ENCODE results near the gene SYNDIG1.

Gene SYNDIG1

DNA sequence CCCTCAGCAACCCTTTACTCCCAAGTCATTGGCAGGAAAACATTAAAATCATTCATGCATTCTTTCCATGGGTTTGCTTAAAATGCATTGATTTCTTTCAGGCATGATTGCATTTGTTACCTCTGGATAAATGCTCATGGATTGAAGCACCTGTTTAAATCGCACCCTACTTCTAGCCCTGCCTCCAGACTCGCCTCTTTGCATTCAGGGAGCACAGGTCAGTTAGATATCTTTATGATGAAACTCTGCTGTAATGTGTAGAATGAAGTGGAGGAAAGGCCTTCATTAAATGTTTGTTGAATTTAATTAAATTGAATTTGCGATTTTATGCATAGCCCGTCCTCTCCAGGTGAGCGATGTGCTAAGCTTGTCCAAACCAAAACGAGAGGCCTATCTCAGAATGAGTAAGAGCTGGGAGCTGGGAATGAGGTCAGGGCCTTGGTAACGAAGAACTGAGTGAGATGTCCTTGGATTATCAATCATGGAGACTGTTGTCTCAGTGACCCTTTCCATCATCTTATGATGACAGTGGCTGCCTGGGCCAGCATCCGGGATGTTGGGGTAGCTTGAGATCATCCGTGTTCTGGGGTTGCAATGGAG lies 210.1 kb downstream of the SYNDIG1 start:
- DNase-seq, result no peak

DNA sequence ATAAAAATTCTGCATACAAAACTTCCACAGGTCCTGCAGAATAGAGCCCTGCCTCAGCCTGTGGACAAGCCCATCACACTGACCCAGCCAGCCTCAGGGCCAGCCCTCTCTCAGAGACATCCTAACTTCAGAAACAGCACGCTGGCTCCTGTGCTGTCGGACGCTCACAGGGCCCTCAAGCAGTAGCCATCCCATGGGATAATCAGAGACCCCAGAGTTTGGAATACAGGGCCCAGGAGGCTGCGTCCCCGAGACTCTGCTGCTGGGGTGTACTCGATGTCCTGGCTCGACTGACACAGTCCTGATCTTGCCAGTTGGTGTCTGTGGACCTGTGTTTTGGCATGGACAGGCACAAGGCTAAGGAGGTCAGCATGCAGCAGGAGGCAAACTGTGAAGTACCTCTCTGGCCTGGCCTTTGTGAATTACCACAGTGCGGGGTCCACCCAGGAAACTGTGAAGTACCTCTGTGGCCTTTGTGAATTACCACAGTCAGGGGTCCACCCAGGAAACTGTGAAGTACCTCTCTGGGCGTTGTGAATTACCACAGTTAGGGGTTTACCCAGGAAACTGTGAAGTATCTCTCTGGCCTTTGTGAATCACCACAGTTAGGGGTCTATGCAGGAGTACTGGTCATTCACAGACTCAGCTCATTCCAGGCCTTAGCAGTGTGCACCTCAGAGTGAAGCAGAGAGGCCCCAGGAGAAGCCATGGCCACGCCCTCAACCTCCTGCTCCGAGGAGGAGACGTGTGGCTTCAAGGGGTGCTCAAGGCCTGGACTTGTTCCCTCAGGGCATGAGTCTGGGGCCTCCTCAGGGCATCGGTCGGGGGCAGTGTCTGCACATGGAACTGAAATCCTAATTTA lies 212.4 kb downstream of the SYNDIG1 start:
- DNase-seq, result no peak

DNA sequence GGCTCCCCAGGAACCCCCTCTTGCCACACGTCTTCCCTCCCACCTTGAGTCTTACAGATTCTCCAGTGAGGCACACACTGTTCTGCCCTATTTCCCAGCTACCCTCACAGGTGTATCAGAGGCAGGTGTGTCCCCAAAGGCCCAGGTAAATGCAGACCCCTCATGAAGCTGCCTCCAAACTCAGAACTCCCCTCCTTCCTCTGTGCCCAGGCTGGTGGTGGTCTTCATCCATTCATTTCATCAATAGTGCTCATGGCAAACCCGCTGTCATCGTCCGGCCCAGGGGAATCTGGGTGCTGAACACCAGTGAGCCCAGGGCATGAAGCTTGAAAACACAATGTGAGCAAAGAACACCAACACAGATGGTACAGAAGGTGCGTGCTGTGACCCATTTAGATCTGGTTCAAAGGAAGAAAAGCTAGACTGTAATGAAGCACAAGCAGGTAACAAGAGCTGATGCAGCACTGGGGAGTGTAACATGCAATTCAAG lies 213.1 kb downstream of the SYNDIG1 start:
- no peak for DNase-seq

DNA sequence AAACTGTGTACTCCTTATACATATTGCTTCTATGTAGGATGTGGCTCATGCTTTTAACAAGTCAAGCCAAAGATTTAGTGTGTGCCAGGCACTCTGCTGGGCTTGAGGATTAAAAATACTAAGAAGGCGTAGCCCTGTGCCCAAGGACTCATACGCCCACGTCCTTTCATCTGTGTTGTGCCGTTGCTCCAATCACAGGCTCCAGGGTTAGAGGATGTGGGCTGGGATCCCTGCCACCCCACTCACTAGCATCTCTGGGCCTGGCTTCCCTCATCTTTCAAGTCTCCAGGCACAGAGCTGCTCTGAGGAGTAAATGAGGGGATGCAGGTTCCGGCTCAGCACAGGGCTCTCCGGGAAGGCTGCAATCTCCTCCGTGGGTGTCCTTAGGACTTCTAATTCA lies 214.2 kb downstream of the SYNDIG1 start:
- no peak for DNase-seq

DNA sequence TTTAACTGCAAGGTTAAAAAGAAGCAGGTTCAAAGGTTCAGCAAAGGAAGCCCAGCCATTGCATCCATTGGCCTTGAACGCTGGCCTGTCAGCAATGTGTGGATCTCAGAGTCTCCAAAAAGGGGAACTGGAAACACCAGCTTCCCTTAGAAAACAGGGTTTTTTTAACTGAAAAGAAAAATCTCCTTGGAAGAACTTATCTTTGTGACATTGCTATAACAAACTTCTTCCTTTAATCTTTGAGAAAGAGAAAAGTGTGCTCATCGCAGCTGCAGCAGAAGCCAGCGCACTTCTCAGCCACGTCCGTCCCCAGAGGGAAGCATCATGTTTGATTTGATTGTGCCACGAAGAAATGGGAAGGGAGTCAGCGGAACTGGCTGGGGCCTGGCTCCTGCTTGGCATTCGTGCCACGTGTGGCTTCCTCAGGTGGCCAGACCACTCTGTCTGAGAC lies 215.0 kb downstream of the SYNDIG1 start:
- DNase-seq, result no peak

DNA sequence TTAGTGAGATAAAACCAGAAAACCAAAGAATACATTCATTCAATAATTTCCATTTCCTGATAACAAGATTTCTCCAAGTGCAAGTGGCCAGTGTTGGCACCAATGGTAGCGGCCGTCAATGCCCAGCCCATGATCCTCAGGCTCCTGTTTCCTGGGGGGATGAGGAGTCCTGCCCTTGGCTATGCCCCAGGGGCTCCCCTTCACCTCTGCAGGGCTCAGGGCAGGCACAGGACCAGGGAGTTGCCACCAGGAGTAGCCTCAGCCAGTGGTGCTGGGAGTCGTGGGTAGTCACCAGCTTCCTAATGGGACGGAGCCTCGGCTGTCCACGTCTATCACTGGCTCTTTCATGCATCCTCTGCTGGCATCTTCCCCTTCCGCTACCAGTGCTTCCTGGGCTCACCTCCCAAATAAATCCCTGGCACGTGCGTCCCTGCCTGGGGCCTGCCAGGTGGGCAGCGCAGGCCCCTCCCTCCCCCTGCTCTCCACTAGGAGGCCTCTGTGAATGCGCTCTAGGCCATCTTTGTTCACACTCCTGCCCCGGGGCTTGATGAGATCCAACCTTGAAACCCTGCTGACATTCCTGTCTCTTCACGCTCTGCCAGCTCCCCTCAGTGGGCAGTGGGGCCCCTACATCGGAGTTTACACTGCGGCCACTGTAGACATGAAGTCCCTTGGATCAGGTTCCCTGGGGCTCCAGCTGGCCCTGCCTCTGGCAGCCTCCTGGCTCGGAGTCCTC lies 215.7 kb downstream of the SYNDIG1 start:
- DNase-seq, result no peak

DNA sequence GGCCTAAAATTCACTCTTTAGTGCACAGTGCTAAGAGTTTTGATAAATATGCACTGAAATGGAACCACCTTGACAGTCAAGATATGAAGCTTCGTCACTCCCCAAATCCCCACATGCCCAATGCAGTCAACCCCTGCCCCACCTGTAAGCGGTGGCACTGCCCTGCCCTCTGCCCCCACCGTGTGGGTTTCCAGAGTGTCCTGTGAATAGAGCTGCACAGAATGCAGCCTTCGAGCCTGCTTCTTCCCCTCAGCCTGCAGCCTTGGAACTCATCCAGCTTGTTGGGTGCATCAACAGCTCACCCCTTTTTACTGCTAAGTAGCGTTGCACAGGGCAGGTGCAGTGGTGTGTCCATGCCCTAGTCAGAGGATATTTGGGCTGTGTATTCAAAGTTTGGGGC lies 216.3 kb downstream of the SYNDIG1 start:
- DNase-seq, result no peak

DNA sequence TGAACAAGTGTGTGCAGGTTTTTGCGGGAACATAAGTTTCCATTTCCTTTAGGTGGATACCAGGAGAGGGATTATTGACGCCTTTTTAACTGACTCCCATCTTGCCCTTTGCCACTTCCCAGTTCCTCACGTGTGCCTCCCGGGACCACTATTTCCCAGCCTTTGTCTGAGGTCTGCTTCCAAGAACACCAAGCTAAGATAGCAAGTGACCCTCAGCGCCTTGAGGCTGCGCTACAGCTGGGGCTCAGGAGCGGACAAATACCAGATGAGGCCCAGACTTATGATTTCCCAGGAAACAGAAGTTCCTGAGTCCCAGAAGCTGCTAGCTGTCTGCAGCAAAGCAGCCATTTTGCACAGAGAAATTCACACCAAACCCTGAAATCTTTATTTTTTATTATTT lies 216.7 kb downstream of the SYNDIG1 start:
- no peak for DNase-seq

DNA sequence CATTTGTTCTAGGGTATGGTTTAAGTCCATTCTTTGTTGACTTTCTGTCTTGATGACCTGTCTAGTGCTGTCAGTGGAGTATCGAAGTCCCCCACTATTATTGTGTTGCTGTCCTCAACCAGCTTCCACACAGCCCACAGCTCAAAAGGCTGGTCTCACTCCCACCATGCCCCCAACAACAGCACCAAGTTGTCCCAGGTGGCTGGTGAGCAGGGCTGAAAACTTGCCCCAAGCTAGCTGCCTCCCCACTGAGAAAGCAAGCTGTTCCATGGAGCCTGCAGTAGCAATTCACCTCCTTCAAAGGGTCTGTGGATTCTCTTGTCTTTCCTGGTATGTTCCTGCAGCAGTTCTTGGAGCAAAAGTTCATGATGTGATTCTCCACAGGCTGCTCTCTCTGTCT lies 221.0 kb downstream of the SYNDIG1 start:
- DNase-seq, result no peak

DNA sequence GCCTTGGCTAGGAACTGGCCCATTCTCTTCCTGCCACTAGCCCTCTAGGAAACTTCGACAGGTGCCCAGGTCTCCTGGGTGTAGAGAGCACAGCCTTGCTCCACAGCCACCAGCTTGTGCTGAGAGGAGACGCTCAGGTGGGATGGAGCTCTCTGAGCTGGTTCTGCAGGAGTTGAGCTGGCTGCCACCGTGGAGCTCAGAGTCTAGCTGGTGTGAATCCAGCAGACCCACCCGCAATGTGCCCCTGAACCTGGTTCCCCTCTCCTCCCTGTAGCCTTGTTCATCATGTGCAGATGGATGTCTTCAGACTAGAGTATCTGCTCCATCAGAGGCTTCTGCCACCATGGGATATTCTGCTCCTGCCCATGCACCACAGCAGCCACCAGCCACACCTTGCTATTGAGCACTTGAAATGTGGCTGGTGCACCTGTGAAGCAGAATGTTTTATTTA lies 222.5 kb downstream of the SYNDIG1 start:
- DNase-seq, result no peak

DNA sequence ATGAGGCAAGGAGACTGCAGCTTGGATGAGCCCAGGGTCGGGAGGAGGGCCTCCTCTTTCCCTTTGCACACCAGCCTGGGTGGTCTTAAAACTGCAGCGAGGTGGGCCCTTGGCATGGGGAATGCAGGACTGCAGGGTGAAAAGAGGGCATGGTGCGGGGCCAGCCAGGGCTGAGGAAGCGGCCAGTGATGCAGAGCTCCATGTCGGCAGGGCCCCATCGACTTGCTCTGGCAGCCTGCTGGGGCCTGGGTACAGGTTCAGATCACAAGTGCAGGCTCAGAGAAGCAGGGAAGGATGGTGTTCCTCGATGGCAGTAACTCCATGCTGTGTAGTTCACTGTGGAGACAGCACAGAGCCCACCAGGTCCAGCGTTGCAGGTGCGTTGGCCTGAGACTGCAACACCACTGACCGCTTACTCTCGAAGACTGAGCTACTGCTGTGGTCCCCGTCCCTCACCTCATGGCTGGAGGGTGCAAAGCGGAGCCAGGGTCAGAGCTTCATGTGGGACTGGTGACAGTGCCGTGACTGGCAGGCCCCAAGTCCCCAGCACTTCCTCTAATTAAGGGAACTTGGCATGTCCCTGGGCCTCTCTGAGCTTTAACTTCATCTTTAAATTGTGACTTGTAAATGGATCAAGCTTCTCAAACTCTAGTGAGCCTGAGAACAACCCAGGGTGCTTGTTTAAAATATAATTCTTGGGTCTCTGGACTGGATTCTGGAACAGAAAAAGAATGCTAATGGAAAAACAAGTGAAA lies 223.2 kb downstream of the SYNDIG1 start:
- no peak for DNase-seq

DNA sequence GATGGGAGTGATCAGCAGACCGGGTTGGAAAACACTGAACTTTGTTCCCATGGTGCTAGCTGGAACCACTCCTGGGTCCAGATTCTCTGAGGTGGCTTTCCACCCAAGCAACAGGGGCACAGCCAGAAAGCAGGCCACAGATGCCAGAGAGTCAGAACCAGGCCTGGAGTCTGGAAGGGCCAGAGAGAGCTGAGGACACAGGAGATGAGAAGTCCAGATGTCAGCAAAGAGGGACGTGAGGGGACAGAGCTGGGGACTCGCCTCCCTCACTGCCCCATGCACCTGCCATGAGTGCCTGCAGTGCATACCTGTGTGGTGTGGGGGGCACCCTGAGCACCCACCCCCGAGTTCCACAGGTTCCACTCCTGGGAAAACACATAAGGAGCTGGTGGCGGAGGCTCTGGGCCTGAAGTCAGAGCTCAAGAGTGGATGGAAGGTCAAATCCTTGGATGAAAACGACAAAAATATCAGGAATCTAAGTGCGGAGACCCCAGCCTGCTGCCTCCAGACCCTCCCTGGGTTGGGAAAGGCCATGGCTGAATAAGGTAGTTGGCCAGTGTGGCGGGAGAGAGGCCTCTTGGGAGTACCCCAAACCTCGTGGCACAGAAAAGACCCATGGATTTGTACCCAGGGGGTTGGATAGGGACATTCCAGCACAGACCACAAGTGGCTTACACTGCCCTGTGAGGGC lies 224.2 kb downstream of the SYNDIG1 start:
- no peak for DNase-seq

DNA sequence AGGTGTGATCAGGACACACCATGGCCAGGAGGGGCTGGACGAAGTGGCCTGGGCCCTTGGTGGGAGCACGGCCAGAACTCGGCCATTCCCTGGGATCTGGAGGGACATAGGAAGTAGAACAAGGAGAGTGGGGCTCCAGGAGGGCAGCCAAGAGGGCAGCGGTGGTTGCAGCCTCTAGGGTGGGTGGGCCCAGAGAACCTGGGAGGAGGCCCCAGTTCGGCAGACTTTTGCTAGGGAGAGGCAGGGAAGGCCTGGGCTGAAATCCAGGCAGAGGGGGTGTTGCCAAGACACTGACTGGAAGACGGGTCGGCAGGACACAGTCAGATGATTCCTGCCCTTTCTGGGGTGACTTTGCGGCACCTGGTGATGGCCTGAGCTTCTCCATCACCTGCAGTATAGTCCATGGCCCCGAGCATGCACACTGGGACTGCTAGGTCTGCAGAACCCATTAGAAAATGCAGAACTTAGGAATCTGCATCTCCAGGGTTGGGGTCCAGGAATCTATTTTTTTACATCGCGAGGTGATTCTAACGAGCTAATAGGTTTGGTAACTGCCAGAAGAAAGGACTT lies 224.8 kb downstream of the SYNDIG1 start:
- no peak for DNase-seq

DNA sequence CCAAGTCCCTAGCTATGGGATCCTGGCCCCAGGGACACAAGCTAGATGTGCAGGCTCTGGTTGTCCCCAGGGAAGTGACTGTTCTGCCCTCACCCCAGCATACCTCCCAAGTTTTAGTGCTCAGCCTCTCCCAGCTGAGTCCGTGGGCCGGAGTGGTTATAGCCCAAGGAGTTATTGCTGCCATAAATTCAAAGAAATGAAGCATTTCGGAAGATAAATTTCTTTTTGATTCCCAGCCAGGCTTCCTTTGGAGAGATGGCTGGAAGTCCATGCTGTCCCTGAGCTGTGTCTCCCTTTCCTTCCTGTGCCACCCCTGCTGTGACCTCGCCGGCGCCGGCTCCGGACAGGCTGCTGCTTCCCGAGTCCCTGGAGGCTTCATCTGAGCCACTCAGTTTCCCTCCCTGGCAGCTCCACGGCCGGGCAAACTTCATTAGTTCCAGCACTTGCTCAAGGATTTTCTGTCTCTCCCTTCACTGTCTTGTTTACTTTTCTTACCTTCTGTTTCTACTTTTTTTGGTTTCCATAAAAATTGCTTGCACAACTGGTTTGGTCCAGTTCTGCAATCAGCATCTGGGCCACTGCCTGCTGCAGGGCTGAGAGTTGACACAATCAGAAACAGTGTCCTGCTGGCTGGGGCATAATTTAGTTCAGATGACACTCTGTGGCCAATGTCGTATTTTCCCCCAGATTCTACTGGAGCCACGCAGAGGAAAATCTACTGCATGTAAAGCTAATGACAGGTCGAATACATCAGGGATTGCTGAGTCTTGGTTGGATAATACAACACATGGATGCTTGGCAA lies 225.5 kb downstream of the SYNDIG1 start:
- DNase-seq, result no peak

DNA sequence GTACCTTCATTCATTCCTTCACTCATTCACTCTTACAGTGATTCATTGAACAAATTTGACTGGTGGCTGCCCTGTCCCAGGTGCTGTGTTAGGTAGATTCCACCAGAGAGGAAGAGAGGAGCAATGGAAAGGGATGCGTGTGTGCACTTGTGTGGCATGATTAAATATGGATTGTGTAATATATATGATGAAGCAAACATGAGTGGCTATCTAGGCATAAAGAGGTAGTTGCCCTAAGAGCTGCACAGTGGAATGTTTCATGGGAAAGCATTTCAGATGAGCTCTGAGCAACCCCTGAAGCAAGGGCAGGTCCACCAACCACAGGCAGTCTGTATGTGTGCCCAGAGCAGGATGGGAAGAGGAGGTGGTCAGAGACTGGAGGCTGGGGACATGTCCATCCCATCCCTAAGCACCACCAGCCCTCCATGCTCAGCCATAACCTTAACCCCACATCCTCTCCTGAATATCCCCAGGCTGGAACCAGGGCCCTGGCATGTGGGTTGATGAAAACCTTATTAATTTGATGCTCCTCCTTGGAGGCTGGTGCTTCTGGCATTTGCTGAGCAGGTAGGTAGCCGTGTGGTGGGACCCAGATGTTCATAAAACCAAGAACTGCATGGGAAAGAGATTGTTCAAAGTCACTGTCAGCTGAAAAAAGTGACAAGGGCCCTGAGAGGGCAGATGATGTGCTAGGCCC lies 226.2 kb downstream of the SYNDIG1 start:
- DNase-seq, result no peak

DNA sequence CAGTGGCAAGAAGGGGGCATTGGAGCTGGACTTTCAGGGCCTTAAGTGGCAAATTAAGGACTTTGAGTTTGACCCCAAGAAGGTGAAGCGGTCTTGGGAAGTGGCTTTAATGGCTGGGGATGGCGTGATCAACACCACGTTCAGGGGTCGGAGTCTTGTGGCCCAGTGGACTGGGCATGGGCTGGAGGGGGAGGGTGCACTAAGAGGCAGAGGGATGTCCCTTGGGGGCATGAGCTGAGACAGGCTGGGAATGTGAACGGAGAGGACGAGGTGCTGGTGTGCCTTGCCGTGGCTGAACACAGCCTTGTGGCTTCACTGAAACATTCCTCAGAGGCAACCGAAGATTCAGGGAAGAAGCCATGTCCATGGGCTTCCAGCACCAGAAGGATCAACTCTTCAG lies 227.0 kb downstream of the SYNDIG1 start:
- DNase-seq, result no peak

DNA sequence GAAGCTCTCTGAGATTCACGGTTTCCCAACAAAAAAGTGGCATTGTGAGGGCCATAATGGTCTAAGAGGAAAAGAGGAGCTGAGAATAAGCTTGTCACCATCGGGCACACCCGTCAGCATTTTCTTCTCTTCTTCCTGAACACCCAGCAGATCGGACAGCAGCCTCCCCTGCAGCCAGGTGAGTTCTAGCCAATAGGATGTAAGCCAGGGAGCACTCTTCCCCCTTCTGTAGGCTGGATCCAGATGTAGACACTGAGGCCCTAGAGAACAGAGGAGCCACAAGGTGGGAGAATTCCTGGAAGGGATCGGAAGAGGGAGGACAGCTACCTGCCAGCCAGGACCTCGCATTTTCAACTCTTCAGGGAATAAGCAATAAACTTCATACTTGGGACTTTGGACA lies 228.0 kb downstream of the SYNDIG1 start:
- DNase-seq, result no peak

DNA sequence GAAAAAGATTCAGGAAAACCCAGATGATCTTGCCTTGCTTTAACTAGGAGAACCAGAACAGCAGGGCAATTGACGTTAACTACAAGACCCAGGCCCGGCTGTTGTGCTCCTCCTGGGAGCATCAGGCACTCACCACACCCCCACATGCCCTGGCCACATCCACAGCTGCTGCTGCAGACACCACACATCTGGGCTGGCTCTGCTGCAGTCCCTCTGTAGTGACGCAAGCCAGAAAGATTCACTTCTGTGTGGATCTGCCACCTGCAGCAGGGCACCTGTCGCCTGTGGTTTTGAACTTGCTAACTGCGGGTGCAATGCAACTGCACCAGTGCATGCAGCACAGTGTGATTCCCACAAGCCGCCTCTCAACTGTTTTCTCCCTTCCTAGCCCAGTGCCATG lies 228.8 kb downstream of the SYNDIG1 start:
- no peak for DNase-seq

DNA sequence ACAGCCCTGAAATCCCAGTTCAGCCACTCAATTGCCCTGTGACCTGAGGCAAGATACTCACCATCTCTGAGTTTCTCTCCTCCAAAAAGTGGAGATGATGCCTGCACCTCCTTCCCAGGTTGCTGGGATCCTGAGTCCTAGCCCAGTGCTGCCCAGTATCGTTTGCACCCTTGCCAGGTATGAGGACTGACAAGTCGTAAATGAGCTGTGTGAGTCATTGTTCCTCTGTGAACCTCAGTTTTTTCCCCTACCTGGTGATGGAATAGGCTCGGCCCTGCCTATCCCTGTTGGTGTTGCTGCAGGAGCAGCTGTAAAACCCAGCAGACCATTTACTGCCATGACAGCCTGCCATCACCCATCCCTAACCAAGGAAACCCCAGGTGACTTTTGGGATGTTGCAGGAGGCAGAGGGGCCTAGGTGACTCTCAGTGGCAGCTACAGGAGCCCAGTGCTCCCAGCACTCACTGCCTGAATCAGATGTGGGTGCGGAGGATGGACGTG lies 229.3 kb downstream of the SYNDIG1 start:
- DNase-seq, result no peak

All from activated CD4-positive, alpha-beta T cell treated with anti-CD3 and anti-CD28 coated beads for 48 hours (primary cell).